ENCODE results near the gene ZBTB21.

Gene ZBTB21

DNA sequence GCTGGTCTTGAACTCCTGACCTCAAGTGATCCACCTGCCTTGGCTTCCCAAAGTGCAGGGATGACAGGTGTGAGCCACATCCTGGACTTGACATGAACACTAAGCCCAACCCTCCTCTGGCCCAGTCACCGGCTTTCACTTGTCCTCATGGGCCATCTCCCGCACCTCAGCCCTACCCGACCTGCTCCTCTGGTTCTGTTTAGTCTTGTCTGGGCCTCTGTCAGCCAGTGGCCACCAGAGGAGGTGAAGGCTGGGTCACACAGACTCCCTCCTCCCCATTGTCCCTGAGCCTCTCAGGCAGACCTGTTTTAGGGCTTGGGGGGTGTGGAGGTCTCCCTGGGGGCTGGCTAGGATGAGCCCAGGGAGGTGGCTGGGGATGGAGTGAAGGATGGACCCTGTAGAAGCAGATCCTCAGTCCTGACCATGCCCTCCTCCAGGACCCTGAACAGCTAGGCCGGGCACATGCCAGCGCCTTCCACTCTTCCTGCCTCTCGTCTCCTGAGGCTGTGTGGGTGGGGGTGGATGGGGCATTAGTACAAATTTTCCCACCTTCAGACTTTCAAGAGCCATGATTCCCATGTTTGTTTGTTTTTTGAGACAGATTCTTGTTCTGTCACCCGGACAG, 34.8 kb upstream of the ZBTB21 start:
- in situ Hi-C loops (cut with MboI; ENCODE audit: low sequenced_read_pairs) = no loop called here
- no peak for DNase-seq (ENCODE audit: low spot score in 2 of 2)
- Histone ChIP-seq H3K36me3 (replicated peaks) (no peaks in the 10 kb centered on the region), H3K4me3 (no peak overlapping the region), H3K4me1 (no peaks in the 10 kb centered on the region), H3K9me3 (no peaks in the 10 kb centered on the region), H3K27me3 (ENCODE audit: low read depth) (no peaks in the 10 kb centered on the region)

DNA sequence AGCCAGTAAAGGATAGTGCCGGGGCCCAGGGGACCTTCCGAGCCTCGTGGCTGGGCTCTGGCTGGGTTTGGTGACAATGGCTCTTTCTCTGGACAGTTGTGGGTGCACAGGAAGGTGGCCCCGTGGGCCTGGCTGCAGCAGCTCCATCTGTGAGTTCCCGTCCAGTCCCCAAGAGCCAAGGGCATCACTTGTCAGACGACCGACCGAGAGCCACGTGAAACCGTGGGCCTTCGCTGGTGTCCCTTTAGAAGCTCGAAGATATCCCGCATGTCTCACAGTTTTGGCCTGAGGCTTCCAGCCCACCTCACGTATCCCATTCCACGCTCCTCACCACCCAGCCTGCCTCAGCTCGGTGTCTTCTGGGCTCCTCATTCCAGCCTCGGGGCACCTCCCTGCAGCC, 33.8 kb upstream of the ZBTB21 start:
- Histone ChIP-seq H3K4me1 (no peaks in the 10 kb centered on the region), H3K9me3 (no peaks in the 10 kb centered on the region), H3K27me3 (ENCODE audit: low read depth) (no peaks in the 10 kb centered on the region), H3K4me3 (no peak overlapping the region), H3K36me3 (replicated peaks) (no peaks in the 10 kb centered on the region)
- no peak for DNase-seq (ENCODE audit: low spot score in 2 of 2)
- in situ Hi-C loops (cut with MboI; ENCODE audit: low sequenced_read_pairs) = no loop called here

DNA sequence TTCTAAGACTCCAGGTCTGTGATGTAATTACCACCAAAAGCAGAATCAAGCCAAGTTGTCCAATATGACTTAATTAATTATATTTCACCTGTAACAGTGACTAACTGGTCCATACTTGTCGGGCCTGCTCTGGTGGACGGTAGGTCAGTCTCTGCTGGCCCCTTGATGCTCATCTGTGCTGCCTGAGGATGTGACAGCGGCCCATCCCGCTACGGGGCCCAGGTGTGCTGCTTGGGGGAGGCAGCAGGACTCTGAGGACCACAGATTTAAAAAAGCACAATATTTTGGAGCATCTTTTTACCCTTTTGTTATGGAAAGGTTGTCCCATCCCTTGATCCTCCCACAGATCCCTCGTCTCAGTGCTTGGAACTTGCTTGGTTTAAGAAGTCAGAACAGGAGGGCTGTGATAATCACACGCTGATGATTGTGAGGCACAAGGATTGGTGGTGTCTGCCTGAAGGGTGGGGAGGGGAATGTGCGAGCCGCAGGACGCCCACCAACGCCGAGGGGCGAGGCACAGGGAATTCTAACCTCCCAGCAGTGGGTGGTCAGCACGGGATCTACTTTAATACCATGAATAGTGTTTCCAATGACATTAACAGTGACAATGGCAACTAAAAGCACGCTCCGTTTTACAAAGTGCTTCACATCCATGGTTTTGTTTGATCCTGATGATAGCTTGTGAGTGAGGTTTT, 33.2 kb upstream of the ZBTB21 start:
- in situ Hi-C loops (cut with MboI; ENCODE audit: low sequenced_read_pairs) = no loop called here
- no peak for DNase-seq (ENCODE audit: low spot score in 2 of 2)
- Histone ChIP-seq H3K36me3 (replicated peaks) (no peaks in the 10 kb centered on the region), H3K4me1 (no peaks in the 10 kb centered on the region), H3K9me3 (no peaks in the 10 kb centered on the region), H3K4me3 (no peak overlapping the region), H3K27me3 (ENCODE audit: low read depth) (no peaks in the 10 kb centered on the region)

DNA sequence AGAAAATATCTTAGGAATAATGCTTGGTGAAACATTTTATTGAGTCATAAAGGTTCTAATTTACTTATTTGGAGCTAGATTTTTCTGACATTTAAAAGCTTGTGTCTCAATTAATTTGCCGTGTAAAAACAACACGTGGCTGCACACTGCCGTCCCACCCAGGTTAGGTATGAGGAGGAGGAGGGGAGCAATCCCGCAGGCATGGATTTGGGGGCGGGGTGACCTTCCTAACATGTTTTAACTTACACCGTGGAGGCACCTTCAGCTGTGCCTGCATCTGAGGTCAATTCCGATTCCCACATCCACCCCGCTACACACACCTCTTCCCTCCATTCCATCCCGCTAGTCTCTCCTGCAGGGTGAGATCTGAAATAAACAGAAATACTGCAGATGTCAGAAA, 32.5 kb upstream of the ZBTB21 start:
- in situ Hi-C loops (cut with MboI; ENCODE audit: low sequenced_read_pairs) = no loop called here
- H3K4me1 ChIP-seq = no peaks in the 10 kb centered on the region
- H3K27me3 ChIP-seq (ENCODE audit: low read depth) = no peaks in the 10 kb centered on the region
- H3K9me3 ChIP-seq = no peaks in the 10 kb centered on the region
- no peaks in the 10 kb centered on the region for H3K36me3 ChIP-seq (replicated peaks)
- DNase-seq (ENCODE audit: low spot score in 2 of 2) = no peak
- H3K4me3 ChIP-seq = no peak overlapping the region

DNA sequence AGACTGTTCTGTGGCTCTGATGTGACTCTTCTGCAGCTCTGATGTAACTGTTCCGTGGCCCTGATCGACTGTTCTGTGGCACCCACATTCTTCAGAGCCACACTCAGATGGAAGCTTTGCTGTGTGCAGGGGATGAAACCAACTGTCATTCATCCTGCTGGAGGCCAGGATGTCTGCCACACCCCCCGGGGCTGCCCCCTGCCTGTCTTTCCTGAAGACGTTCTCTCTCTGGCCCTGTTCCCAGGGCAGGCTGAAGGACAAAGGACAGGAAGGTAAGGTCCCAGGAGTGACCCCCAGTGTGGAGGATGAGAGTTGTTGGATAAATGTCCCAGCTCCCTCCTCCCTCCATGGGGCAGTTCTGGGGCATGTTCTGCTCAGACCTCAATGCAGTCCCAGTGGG, 31.6 kb upstream of the ZBTB21 start:
- H3K9me3 ChIP-seq = no peaks in the 10 kb centered on the region
- no peak for DNase-seq (ENCODE audit: low spot score in 2 of 2)
- in situ Hi-C loops (cut with MboI; ENCODE audit: low sequenced_read_pairs) = no loop called here
- H3K27me3 ChIP-seq (ENCODE audit: low read depth) = no peaks in the 10 kb centered on the region
- H3K4me1 ChIP-seq = no peaks in the 10 kb centered on the region
- no peak overlapping the region for H3K4me3 ChIP-seq
- no peaks in the 10 kb centered on the region for H3K36me3 ChIP-seq (replicated peaks)

DNA sequence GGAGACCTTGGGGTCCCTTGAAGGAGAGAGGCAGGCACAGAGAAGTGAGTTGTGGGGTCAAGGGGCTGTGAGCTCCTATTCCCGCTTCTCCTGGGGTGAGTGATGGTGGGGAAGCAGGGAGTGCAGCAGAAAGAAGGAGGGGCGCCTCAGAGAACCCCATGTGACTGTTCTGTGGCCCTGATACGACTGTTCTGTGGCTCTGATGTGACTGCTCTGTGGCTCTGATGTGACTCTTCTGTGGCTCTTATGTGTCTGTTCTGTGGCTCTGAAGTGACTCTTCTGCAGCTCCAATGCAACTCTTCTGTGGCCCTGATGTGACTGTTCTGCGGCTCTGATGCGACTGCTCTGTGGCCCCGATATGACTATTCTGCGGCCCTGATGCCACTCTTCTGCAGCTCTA, 31.1 kb upstream of the ZBTB21 start:
- no peaks in the 10 kb centered on the region for H3K27me3 ChIP-seq (ENCODE audit: low read depth)
- in situ Hi-C loops (cut with MboI; ENCODE audit: low sequenced_read_pairs) = no loop called here
- H3K4me1 ChIP-seq = no peaks in the 10 kb centered on the region
- no peaks in the 10 kb centered on the region for H3K36me3 ChIP-seq (replicated peaks)
- H3K4me3 ChIP-seq = no peak overlapping the region
- no peaks in the 10 kb centered on the region for H3K9me3 ChIP-seq
- no peak for DNase-seq (ENCODE audit: low spot score in 2 of 2)

DNA sequence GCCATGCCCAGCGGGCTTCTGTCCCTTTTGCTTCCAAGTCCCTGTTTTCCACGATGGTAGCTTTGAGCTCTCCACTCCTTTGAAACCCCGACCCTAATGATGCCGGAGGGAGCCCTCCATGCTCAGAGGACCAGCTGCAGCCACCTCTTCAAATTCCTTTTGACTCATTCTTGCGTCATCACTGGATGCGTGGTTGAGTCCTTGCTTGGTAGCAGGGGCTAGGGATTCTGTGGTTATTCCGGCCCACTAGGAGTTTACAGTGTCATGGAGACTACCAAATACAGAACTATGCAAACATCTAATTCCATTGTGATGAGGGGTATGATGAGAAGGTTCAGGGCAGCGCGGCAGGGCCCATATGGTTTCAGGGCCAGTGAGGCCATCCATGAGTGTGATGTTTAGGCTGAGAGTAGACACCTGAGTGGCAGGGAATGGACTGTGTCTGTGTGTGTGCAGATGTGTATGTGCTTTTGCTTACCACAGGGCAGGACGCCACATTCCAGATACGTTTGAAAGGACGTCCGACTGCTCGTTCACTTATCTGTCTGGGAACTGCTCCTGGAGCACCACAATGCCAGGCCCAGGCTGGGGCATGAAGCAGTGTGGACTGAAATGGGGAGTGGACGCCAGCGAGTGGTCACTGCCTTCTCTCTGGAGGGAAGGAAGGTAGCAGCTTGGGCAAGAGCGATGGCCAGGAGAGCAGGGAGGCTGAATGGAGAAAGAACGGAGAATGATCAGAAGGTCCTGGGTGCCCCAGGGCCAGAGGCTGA, 30.4 kb upstream of the ZBTB21 start:
- H3K27me3 ChIP-seq (ENCODE audit: low read depth) = no peaks in the 10 kb centered on the region
- H3K9me3 ChIP-seq = no peaks in the 10 kb centered on the region
- no peaks in the 10 kb centered on the region for H3K36me3 ChIP-seq (replicated peaks)
- no peak overlapping the region for H3K4me3 ChIP-seq
- in situ Hi-C loops (cut with MboI; ENCODE audit: low sequenced_read_pairs) = no loop called here
- no peaks in the 10 kb centered on the region for H3K4me1 ChIP-seq
- DNase-seq (ENCODE audit: low spot score in 2 of 2) = no peak

DNA sequence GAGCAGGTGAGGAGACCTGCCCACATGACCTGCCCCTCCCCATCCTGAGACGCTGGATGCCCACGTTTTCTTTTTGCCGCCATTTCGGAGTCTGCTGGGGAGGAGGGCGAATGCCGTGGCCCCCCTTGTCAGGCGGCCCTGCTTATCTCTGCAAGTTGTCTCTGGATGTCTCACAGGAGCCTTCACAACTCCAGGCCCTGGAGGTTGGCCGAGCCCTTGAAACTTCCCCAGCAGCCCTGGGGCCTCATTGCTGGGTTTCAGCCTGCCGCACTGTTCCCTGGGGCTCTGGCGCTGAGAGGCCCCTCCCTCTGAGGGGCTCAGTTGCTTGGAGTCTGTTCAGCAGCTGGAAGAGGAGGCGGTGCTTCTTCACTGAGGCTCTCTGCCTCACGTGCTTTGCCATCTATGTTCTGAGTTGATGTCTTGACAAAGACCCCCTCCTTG, 29.8 kb upstream of the ZBTB21 start:
- H3K27me3 ChIP-seq (ENCODE audit: low read depth) = no peaks in the 10 kb centered on the region
- H3K4me3 ChIP-seq = no peak overlapping the region
- no peaks in the 10 kb centered on the region for H3K4me1 ChIP-seq
- H3K36me3 ChIP-seq (replicated peaks) = no peaks in the 10 kb centered on the region
- DNase-seq (ENCODE audit: low spot score in 2 of 2) = no peak
- in situ Hi-C loops (cut with MboI; ENCODE audit: low sequenced_read_pairs) = no loop called here
- H3K9me3 ChIP-seq = no peaks in the 10 kb centered on the region

DNA sequence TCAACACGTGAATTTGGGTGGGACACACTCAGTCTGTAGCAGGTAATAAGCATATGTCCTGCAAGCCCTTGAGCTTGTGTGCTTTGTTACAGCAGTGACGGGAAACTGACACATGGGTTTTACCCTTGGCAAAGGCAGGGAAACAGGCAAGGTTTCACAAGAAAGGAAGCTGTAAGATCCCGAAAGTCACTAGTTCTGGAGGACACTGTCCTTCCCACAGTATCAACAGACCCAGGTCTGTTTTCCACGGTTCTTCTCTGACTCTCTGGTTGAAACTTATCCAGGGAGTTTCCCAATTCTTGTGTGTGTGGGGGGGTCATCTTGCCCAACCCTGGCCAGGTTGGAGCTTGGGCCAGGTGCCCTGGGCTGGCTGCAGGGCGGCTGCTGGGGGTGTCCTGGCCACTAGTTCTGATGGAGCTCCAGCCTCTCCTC, 29.3 kb upstream of the ZBTB21 start:
- no peak for DNase-seq (ENCODE audit: low spot score in 2 of 2)
- Histone ChIP-seq H3K27me3 (ENCODE audit: low read depth) (no peaks in the 10 kb centered on the region), H3K36me3 (replicated peaks) (no peaks in the 10 kb centered on the region), H3K9me3 (no peaks in the 10 kb centered on the region), H3K4me1 (no peaks in the 10 kb centered on the region), H3K4me3 (no peak overlapping the region)
- in situ Hi-C loops (cut with MboI; ENCODE audit: low sequenced_read_pairs) = no loop called here

DNA sequence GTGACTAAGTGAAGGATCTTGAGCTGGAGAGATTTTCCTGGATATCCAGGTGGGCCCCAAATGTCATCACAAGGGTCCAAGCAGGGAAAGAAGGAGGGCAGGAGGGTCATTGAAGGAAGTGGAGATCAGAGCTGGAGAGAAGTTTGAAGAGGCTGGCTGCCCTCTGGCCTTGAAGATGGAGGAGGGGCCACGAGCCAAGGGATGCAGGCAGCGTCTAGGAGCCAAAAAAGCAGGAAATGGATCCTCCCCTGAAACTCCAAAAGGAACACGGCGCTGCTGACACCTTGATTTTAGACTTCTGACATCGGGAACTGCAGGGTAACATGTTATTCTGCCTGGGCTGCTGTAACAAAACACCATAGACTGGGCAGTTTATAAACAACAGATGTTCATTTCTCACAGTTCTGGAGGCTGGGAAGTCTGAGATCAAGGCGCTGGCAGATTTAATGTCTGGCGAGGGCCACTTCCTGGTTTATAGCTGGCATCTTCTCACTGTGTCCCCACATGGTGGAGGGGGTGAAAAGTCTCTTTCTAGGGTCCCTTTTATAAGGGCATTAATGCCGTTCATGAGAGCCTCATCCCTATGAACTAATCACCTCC, 28.8 kb upstream of the ZBTB21 start:
- in situ Hi-C loops (cut with MboI; ENCODE audit: low sequenced_read_pairs) = no loop called here
- no peaks in the 10 kb centered on the region for H3K4me1 ChIP-seq
- H3K4me3 ChIP-seq = no peak overlapping the region
- no peaks in the 10 kb centered on the region for H3K36me3 ChIP-seq (replicated peaks)
- DNase-seq (ENCODE audit: low spot score in 2 of 2) = no peak
- no peaks in the 10 kb centered on the region for H3K9me3 ChIP-seq
- no peaks in the 10 kb centered on the region for H3K27me3 ChIP-seq (ENCODE audit: low read depth)

DNA sequence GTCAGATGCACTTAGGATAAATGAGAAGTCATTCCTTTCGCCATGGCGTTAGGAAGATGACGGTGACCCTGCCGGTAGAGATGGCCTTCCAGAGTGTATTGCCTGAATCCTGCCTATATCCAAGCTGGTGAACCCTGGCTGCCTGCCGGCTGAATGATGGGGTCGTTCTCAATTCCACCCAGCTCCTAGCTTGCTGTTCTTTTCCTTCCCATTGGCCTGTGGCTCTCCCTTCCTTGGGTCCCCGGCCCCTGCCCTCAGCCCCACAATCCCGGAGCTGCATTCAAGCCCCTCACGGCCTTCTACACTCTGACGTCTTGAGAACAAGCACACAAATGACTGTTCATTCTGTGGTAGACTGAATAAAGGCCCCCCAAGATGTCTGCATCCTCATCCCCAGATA, 28.2 kb upstream of the ZBTB21 start:
- no peaks in the 10 kb centered on the region for H3K36me3 ChIP-seq (replicated peaks)
- no peaks in the 10 kb centered on the region for H3K27me3 ChIP-seq (ENCODE audit: low read depth)
- H3K4me3 ChIP-seq = no peak overlapping the region
- in situ Hi-C loops (cut with MboI; ENCODE audit: low sequenced_read_pairs) = no loop called here
- DNase-seq (ENCODE audit: low spot score in 2 of 2) = no peak
- H3K9me3 ChIP-seq = no peaks in the 10 kb centered on the region
- no peaks in the 10 kb centered on the region for H3K4me1 ChIP-seq

DNA sequence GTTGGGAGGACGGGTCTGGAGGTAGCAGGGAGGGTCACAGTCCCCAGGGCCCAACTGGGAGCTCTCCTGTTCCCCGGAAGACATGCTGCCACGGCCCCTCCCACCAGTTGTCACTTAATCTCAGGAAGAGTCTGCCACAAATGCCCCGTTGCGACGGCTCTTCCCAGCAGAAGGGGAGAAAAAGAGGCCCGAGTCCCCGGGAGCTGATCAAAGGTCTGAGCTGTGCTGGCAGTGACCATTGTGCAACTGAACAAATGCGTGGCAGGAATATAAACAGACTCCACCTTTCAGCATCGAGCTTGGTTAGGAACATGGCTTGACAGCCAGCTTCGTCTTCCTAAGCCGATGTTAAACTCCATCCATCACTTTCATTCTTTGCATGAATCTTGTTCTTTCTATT, 27.8 kb upstream of the ZBTB21 start:
- in situ Hi-C loops (cut with MboI; ENCODE audit: low sequenced_read_pairs) = no loop called here
- Histone ChIP-seq H3K36me3 (replicated peaks) (no peaks in the 10 kb centered on the region), H3K4me3 (no peak overlapping the region), H3K4me1 (no peaks in the 10 kb centered on the region), H3K27me3 (ENCODE audit: low read depth) (no peaks in the 10 kb centered on the region), H3K9me3 (no peaks in the 10 kb centered on the region)
- DNase-seq (ENCODE audit: low spot score in 2 of 2) = no peak

DNA sequence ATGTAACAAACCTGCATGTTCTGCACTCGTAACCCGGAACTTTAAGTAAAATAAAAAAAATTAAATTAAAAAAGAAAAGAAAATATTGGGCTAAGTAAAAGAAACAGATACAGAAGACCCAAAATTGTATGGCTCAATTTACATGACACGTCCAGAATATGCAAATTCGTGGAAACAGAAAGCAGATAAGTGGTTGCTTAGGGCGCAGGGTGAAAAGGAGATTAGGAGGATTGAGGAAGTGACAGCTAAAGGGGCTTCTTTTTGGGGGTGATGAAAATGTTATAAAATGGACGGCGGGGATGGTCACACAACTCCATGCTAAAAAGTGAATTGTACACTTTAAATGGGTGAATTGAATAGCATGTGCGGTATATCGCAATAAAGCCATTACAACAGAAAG, 27.4 kb upstream of the ZBTB21 start:
- DNase-seq (ENCODE audit: low spot score in 2 of 2) = no peak
- no peak overlapping the region for H3K4me3 ChIP-seq
- in situ Hi-C loops (cut with MboI; ENCODE audit: low sequenced_read_pairs) = no loop called here
- no peaks in the 10 kb centered on the region for H3K4me1 ChIP-seq
- no peaks in the 10 kb centered on the region for H3K9me3 ChIP-seq
- H3K36me3 ChIP-seq (replicated peaks) = no peaks in the 10 kb centered on the region
- no peaks in the 10 kb centered on the region for H3K27me3 ChIP-seq (ENCODE audit: low read depth)

DNA sequence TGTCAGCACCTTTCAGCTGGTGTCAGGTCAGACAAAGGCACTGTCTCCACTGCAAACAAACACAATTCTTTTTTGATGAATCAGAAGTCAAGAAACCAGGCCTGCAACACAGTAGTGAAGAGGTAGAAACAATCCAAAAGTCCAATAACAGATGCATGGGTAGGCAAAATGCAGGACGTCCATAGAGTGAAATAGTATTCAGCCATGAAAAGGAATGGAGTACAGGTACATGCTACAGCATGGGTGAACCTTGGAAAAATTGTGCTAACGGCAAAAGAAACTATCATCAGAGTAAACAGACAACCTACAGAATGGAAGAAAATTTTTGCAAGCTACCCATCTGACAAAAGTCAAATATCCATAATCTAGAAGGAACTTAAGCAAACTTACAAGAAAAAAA, 26.2 kb upstream of the ZBTB21 start:
- no peak overlapping the region for H3K4me3 ChIP-seq
- H3K27me3 ChIP-seq (ENCODE audit: low read depth) = no peaks in the 10 kb centered on the region
- no peaks in the 10 kb centered on the region for H3K9me3 ChIP-seq
- no peak for DNase-seq (ENCODE audit: low spot score in 2 of 2)
- no peaks in the 10 kb centered on the region for H3K4me1 ChIP-seq
- in situ Hi-C loops (cut with MboI; ENCODE audit: low sequenced_read_pairs) = no loop called here
- no peaks in the 10 kb centered on the region for H3K36me3 ChIP-seq (replicated peaks)
